Neural cell (in vitro differentiated cells): Measurements from ENCODE around the gene FAM200C.

Experiments
- CTCF ChIP-seq: fragments of 450-650 bp; IDR thresholded peaks from 2 replicates; pipeline ENCODE4 v1.5.1; 2014; ENCODE audit warnings: antibody characterized with exemption, mild to moderate bottlenecking, moderate library complexity; ENCODE audit not compliant: poor library complexity, severe bottlenecking
- EP300 ChIP-seq: fragments of 450-650 bp; conservative IDR thresholded peaks from 2 replicates; pipeline ENCODE4 v1.6.1; 2014; ENCODE audit warnings: antibody characterized with exemption, mild to moderate bottlenecking, moderate library complexity; ENCODE audit not compliant: poor library complexity, severe bottlenecking
- EZH2 ChIP-seq: fragments of 200-600, 300-800 bp; shearing (Covaris generic), sonication (generic); IDR thresholded peaks from 2 replicates; pipeline ENCODE4 v1.6.1; 2014; ENCODE audit warnings: antibody characterized with exemption, low read length, borderline replicate concordance, mild to moderate bottlenecking; ENCODE audit not compliant: insufficient read depth, poor library complexity, severe bottlenecking

- TF ChIP-seq CTCF (no peak), EZH2 (no peak), EP300 (no peak)
Observed at GRCh38 chr5:160375701-160376100, 24.2 kb downstream of the FAM200C start.
